Uterus (tissue), 4 donors: ENCODE data around the gene DBH. TPM values are rescaled to one million over a fixed set of nuclear protein-coding genes. Genes with fewer than 3 reads are reported as not detected.

Experiments
- DNase-seq, 2 donors: peaks; one replicate each; pipeline ENCODE4 v3.0.0-alpha.2; 2019 to 2020
- H3K27ac ChIP-seq, 2 donors: fragments of 200-600 bp; sonication (generic); 1 replicate in 1 of 2; 2 replicates in 1 of 2; pipeline ENCODE4 v1.5.1; 2016 to 2018
- H3K27me3 ChIP-seq, 2 donors: fragments of 200-600 bp; sonication (generic); one replicate each; pipeline ENCODE4 v1.5.1; 2018 to 2019; ENCODE audit warnings: control low read depth in 1 of 2
- H3K36me3 ChIP-seq, 2 donors: fragments of 200-600 bp; sonication (generic); one replicate each; pipeline ENCODE4 v1.5.1; 2019; ENCODE audit warnings: control low read depth in 1 of 2
- H3K4me1 ChIP-seq, 2 donors: fragments of 200-600 bp; sonication (generic); one replicate each; pipeline ENCODE4 v1.5.1; 2018 to 2019; ENCODE audit warnings: control low read depth in 1 of 2
- H3K4me3 ChIP-seq, 2 donors: fragments of 200-600 bp; sonication (generic); 1 replicate in 1 of 2; 2 replicates in 1 of 2; pipeline ENCODE4 v1.5.1; 2018 to 2019; ENCODE audit warnings: mild to moderate bottlenecking in 1 of 2
- H3K9me3 ChIP-seq, 2 donors: fragments of 200-600 bp; sonication (generic); one replicate each; pipeline ENCODE4 v1.5.1; 2019; ENCODE audit warnings: control low read depth in 1 of 2
- CTCF ChIP-seq, 4 experiments: fragments of 200-600 bp in 2 of 4; fragments of 450-650 bp in 2 of 4; sonication (generic) in 2 of 4; IDR thresholded peaks; one replicate each; pipeline ENCODE4 v1.5.1; 2016 to 2019; ENCODE audit warnings: antibody characterized with exemption in 4 of 4, mild to moderate bottlenecking in 2 of 4, moderate library complexity in 1 of 4
- POLR2A ChIP-seq, 2 donors: fragments of 450-650 bp; IDR thresholded peaks; one replicate each; pipeline ENCODE4 v1.6.1; 2016; ENCODE audit warnings: antibody characterized with exemption in 2 of 2, mild to moderate bottlenecking in 1 of 2, moderate library complexity in 1 of 2
- intact Hi-C: fragments of 100-400 bp; cut with DNase I; formaldehyde crosslinking; loops from one replicate; pipeline ENCODE4 v1.15.1; 2023; ENCODE audit warnings: low total_unique reads
- total RNA-seq, 4 donors: library from RNA; depleted of rRNA in 3 of 4; stranded (reverse); fragments of >200 nt in 3 of 4; gene quantifications; one replicate each; pipeline versions ENCODE4 v1.1.0 to v1.2.4, GENCODE V29; 2014 to 2023
- donor health status: DM: yes; HTN: yes; CAD: no.

The DBH gene
- total RNA-seq, 4 donors from 2014 or later: 1.3 TPM; not detected in 3

DNA sequence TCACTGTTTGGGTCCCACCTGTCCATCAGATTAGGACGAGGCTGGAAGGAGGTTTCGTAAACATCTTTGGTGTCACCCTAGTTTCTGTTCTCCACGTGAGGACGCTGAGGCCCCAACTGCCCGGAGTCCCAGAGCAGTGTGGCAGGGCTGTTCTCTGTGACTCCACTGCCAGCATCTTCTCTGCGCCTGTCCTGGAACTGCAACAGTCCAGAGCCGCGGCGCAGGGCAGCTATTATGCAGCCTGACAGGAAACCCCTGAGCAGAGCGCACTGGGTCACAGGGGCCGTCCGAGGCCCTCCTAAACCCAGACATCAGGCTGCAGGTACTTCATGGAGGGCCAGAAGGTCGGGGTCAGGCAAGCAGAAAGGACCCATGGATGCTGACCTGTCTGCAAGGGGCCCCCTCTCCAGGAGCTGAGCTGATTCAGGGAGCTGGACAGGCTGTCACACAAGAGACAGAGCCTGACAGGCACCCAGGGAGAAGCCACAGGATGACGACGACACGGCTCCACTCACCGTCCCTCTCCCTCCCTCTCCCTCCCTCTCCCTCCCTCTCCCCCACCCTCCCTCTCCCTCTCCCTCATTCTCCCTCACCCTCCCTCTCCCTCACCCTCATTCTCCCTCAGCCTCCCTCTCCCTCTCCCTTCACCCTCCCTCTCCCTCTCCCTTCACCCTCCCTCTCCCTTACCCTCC lies 31.7 kb downstream of the DBH start:
- Histone ChIP-seq H3K27ac (no peak overlapping the region), H3K27me3 (no peaks in the 10 kb centered on the region), H3K9me3 (no peaks in the 10 kb centered on the region), H3K36me3 (no peaks in the 10 kb centered on the region), H3K4me1 (no peaks in the 10 kb centered on the region), H3K4me3 (no peak overlapping the region)
- intact Hi-C loops: no loop called here
- TF ChIP-seq CTCF (IDR thresholded peaks at IDR 0.05): no peak
- no peak for TF ChIP-seq POLR2A (IDR thresholded peaks at IDR 0.05)
- DNase-seq: no peak

DNA sequence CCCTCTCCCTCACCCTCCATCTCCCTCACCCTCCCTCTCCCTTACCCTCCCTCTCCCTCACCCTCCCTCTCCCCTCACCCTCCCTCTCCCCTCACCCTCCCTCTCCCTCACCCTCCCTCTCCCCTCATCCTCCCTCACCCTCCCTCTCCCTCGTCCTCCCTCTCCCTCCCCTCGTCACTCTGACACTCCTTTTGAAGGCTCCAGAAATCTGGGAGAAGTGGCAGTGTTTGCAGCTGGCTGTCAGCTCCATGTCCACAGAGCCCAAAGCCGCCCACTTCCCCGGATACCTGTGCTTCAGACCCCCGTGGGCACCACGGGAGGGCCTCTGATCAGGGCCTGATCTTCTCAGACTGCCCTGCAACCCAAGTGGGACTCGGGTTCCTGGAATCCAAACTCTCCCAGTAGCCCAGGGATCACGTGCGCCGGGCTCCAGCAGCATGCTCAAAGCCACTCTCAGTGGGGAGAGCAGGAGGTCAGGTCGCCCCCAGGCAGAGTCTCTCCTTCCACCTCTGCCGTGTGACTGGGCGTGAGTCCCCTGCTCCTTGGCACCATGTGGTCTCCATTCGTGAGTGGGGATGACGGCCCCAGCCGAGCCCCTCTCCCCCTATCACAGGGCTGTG lies 33.1 kb downstream of the DBH start:
- Histone ChIP-seq H3K9me3 (no peaks in the 10 kb centered on the region), H3K4me3 (no peak overlapping the region), H3K27me3 (no peaks in the 10 kb centered on the region), H3K36me3 (no peaks in the 10 kb centered on the region), H3K27ac (no peak overlapping the region), H3K4me1 (no peaks in the 10 kb centered on the region)
- no peak for TF ChIP-seq POLR2A (IDR thresholded peaks at IDR 0.05)
- TF ChIP-seq CTCF (IDR thresholded peaks at IDR 0.05): no peak
- intact Hi-C loops: no loop called here
- no peak for DNase-seq

DNA sequence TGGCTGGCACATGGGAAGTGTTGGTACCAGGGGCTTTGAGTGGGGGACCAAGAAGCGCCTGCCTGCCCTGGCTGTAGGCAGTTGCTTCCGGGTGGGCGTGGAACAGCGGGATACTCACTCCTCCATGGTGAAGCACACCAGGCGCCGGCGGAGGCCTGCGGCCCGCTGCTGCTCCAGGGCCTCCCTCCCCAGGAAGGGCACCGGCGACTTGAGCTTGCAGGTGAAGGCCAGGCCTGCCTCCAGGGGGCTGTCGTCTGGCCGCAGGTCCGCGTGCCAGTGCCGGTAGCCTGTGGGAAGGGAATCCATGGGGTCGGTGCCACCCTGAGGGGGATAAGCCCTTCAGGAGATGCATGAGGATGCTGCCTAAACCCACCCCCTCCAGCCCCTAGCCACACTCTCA lies 34.3 kb downstream of the DBH start:
- H3K9me3 ChIP-seq: no peaks in the 10 kb centered on the region
- H3K36me3 ChIP-seq: no peaks in the 10 kb centered on the region
- H3K27ac ChIP-seq: no peak overlapping the region
- no peak for DNase-seq
- H3K27me3 ChIP-seq: no peaks in the 10 kb centered on the region
- no peak for TF ChIP-seq POLR2A (IDR thresholded peaks at IDR 0.05)
- TF ChIP-seq CTCF (IDR thresholded peaks at IDR 0.05): no peak
- no peak overlapping the region for H3K4me3 ChIP-seq
- intact Hi-C loops: no loop called here
- no peaks in the 10 kb centered on the region for H3K4me1 ChIP-seq

GRCh38 chr9:133671371-133671770 lies 35.2 kb downstream of the DBH start:
- no peak overlapping the region for H3K27ac ChIP-seq
- H3K9me3 ChIP-seq: no peaks in the 10 kb centered on the region
- TF ChIP-seq POLR2A (IDR thresholded peaks at IDR 0.05) (no peak), CTCF (IDR thresholded peaks at IDR 0.05) (no peak)
- intact Hi-C loops: no loop called here
- no peak for DNase-seq
- no peak overlapping the region for H3K4me3 ChIP-seq
- no peaks in the 10 kb centered on the region for H3K27me3 ChIP-seq
- H3K4me1 ChIP-seq: no peaks in the 10 kb centered on the region
- no peaks in the 10 kb centered on the region for H3K36me3 ChIP-seq

- no peak for DNase-seq
- Histone ChIP-seq H3K36me3 (no peaks in the 10 kb centered on the region), H3K27ac (no peak overlapping the region), H3K4me1 (no peaks in the 10 kb centered on the region), H3K27me3 (no peaks in the 10 kb centered on the region), H3K4me3 (no peak overlapping the region), H3K9me3 (no peaks in the 10 kb centered on the region)
- TF ChIP-seq CTCF (IDR thresholded peaks at IDR 0.05) (no peak), POLR2A (IDR thresholded peaks at IDR 0.05) (no peak)
- intact Hi-C loops: no loop called here
These were observed 36.5 kb downstream of the DBH start for GRCh38 chr9:133672503-133673257.
